SJSA1 (cell line): ENCODE data around the gene WHRN. TPM values are rescaled to one million over a fixed set of nuclear protein-coding genes. Genes with fewer than 3 reads are reported as not detected.

Experiments
- DNase-seq, 2 experiments: peaks; one replicate each; pipeline ENCODE4 v3.0.0-alpha.2; 2015 to 2020; ENCODE audit warnings: low spot score in 2 of 2, low read depth in 1 of 2
- H3K27ac ChIP-seq: fragments of 250-450 bp; sonication (Bioruptor Pico); 2 replicates; pipeline ENCODE4 v1.5.1; 2020; ENCODE audit warnings: mild to moderate bottlenecking, moderate library complexity
- H3K27me3 ChIP-seq: fragments of 250-450 bp; sonication (Bioruptor Pico); replicated peaks from 2 replicates; pipeline ENCODE4 v1.5.1; 2020; ENCODE audit warnings: mild to moderate bottlenecking, moderate library complexity
- H3K36me3 ChIP-seq: fragments of 250-450 bp; sonication (Bioruptor Pico); 2 replicates; pipeline ENCODE4 v1.5.1; 2020; ENCODE audit warnings: mild to moderate bottlenecking
- H3K4me1 ChIP-seq: fragments of 250-450 bp; sonication (Bioruptor Pico); replicated peaks from 2 replicates; pipeline ENCODE4 v1.6.1; 2021; ENCODE audit warnings: mild to moderate bottlenecking
- H3K4me3 ChIP-seq: fragments of 250-450 bp; sonication (Bioruptor Pico); 2 replicates; pipeline ENCODE4 v1.5.1; 2020; ENCODE audit warnings: mild to moderate bottlenecking
- H3K9me3 ChIP-seq: fragments of 250-450 bp; sonication (Bioruptor Pico); replicated peaks from 2 replicates; pipeline ENCODE4 v1.5.1; 2020; ENCODE audit warnings: mild to moderate bottlenecking
- total RNA-seq: library from RNA; depleted of rRNA; stranded (reverse); fragments of >200 nt; shearing (Covaris generic); gene quantifications from 2 replicates; pipeline ENCODE4 v1.2.3, GENCODE V29; 2014

Gene WHRN
- total RNA-seq, 1 experiment from 2014 or later: 1.4 TPM

DNA sequence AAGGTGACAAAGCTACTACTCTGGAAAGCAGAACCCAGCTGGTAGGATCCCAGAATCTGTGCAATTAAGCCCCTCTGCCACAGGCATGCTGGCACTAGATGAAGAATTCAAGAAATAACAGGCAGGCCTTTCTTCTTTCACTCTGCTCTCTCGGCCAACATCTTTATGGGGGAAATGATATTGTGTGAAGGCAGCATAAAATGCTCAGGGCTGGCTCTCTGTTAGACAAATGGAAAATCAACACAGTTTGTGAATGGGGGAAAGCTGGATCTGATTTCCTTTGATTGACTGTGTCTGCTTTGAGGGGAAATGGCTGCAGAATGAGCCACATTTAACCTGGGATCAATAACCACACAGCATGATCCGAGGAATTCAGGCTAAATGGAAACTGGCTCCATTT, 88.4 kb downstream of the WHRN start:
- no peak for DNase-seq
- no peak overlapping the region for H3K4me3 ChIP-seq
- H3K4me1 ChIP-seq: peaks cover 28% of the 10 kb centered on the region
- no peaks in the 10 kb centered on the region for H3K36me3 ChIP-seq
- peak overlapping the region; percentile 39 for H3K27ac ChIP-seq
- no peaks in the 10 kb centered on the region for H3K27me3 ChIP-seq
- H3K9me3 ChIP-seq: no peaks in the 10 kb centered on the region

DNA sequence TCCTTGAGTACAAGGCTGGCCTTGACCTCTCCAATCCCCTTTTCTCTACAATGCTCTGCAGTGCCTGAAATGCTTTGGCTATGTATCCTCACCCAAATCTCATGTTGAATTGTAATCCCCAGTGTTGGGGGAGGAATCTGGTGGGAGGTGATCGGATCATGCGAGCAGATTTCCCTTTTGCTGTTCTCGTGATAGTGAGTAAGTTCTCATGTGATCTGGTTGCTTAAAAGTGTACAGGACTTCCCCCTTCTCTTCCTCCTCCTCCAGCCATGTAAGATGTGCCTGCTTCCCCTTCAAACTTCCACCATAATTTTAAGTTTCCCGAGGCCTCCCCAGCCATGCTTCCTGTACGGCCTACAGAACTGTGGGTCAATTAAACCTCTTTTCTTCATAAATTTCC, 89.0 kb downstream of the WHRN start:
- Histone ChIP-seq H3K9me3 (no peaks in the 10 kb centered on the region), H3K36me3 (no peaks in the 10 kb centered on the region), H3K4me3 (no peak overlapping the region), H3K4me1 (peaks cover 28% of the 10 kb centered on the region), H3K27me3 (no peaks in the 10 kb centered on the region), H3K27ac (no peak overlapping the region)
- no peak for DNase-seq

DNA sequence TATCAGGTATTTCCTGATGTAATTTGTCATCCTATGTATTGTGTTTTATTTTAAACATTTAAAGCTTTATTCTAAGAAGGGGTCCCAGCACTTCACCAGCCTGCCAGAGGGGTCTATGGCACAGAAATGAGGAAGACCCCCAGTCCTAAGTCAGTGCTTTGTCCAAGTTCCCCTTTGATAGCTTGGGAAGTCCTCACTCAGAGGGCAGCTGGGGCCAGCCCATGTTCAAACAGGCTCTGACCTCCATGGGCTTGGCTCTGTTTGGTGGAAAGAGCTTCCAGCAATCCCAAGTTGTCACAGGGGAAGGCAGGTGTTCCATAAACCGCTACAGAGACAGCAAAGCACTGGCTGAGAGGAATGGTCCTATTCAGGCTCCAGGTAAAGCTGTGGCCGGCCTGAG, 90.9 kb downstream of the WHRN start:
- no peak overlapping the region for H3K4me3 ChIP-seq
- H3K9me3 ChIP-seq: no peaks in the 10 kb centered on the region
- H3K27me3 ChIP-seq: no peaks in the 10 kb centered on the region
- peaks cover 28% of the 10 kb centered on the region for H3K4me1 ChIP-seq
- no peak overlapping the region for H3K27ac ChIP-seq
- no peaks in the 10 kb centered on the region for H3K36me3 ChIP-seq
- no peak for DNase-seq

DNA sequence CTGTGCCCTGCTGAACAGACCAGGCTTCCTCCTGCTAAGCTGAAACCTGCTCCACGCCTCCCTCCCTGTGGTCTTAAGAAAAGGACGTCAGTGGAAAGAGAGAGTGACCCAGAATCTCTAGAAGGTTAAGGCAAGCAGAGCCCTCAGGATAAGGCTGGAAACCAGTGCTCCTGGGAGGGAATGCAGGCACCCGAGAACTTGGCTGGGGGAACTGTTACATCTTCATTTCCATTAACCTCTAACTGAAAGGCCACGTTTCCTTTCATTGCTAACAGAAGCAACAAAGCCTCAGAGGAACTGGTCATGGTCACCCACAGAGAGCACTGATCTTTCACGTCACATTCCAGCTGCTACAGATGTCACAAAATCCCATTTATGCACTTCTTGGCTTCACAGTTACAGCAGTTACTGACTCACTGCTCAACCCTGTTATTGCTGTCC, 91.4 kb downstream of the WHRN start:
- DNase-seq: peak in 1 of 2 experiments; percentile 10
- peaks cover 28% of the 10 kb centered on the region for H3K4me1 ChIP-seq
- no peak overlapping the region for H3K4me3 ChIP-seq
- no peaks in the 10 kb centered on the region for H3K36me3 ChIP-seq
- no peaks in the 10 kb centered on the region for H3K27me3 ChIP-seq
- no peak overlapping the region for H3K27ac ChIP-seq
- H3K9me3 ChIP-seq: no peaks in the 10 kb centered on the region

DNA sequence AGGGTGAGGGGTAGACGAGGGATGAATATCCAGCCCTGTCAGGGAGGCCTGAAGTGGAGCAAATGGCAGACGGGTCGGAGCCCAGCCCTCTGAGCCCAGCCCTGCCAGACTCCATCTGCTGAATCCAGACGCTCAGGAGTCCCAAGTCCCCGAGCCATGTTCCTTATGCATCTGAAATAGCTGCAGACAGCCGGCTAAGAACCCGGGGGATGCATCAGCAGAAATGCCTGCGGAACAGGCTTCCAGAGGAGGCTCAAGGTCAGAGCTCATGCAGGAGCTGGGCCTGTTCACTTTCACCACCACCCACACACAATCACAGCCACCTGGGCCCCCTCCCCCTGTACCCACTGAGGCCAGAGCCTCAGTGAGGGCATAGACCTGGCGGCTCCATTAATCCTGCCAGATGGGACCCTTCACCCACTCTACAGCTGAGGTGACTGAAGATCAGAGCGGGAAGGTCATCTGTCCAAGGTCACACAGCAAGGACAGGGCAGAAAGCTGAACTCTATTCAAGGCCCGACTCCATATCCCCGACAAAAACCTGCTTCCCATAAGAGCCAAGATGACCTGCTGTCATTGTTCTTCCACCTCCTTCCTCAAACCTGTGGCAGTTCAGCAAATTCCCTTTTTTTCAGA, 93.1 kb downstream of the WHRN start:
- no peaks in the 10 kb centered on the region for H3K9me3 ChIP-seq
- peaks cover 16% of the 10 kb centered on the region for H3K4me1 ChIP-seq
- H3K27me3 ChIP-seq: no peaks in the 10 kb centered on the region
- no peak for DNase-seq
- H3K4me3 ChIP-seq: no peak overlapping the region
- H3K36me3 ChIP-seq: no peaks in the 10 kb centered on the region
- no peak overlapping the region for H3K27ac ChIP-seq

DNA sequence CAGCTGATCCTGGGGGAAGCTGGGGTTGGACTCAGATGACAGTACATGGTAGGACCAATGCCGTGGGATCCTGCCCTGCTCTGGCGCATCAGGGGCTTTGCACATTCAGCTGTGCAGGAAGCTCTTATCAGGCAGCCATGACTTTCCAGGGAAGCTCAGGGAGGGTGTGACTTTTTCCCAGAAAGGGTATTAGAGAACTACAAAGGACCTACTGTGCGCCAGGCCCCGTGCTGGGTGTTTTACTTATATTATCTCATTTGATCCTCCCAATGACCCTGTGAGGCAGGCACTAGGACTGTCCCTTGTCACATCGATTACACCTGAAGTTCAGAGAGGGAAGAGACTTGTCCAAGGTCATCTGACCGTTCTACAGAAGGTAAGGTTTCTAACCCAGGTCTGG, 93.8 kb downstream of the WHRN start:
- Histone ChIP-seq H3K27me3 (no peaks in the 10 kb centered on the region), H3K4me1 (peaks cover 9% of the 10 kb centered on the region), H3K36me3 (no peaks in the 10 kb centered on the region), H3K4me3 (no peak overlapping the region), H3K9me3 (no peaks in the 10 kb centered on the region), H3K27ac (no peak overlapping the region)
- no peak for DNase-seq

DNA sequence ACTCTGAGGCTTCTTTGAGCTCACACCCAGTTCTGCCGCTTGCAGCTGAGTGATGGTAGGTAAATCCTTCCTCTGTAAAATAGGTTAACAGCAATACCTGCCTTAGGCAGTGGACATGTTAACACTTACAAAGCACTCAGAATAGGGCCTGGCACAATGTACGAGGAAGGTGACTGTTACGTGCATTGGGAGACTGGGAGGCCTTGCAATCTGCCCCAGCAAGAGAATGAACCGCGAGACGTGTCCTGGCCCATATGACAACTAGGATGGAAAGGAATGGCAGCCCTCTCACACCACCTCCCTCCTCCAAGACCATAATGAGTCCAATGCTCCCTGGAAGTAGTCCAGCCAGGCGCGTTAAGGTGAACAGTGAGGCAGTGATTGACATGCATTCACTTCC, 94.4 kb downstream of the WHRN start:
- H3K27ac ChIP-seq: no peak overlapping the region
- no peaks in the 10 kb centered on the region for H3K9me3 ChIP-seq
- no peak for DNase-seq
- no peaks in the 10 kb centered on the region for H3K27me3 ChIP-seq
- no peaks in the 10 kb centered on the region for H3K36me3 ChIP-seq
- no peak overlapping the region for H3K4me3 ChIP-seq
- peaks cover 9% of the 10 kb centered on the region for H3K4me1 ChIP-seq

DNA sequence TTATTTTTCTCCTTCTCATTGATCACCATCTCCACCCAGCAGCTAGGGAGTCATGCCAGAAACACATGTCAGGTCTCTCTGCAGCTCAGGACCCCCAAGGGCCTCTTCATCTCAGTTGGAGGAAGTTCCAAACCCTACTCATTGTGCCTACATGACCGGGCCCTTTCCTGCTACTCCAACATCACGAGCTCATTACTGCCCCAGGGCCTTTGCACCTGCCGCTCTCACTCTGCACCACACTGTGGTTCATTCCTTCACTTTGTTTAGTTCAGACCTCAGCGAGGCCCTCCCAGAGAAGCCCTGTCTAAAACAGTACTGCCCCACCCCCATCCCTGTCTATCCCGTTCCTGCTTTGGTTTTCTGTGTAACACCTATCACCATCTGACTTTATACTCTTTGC, 95.4 kb downstream of the WHRN start:
- peaks cover 9% of the 10 kb centered on the region for H3K4me1 ChIP-seq
- no peaks in the 10 kb centered on the region for H3K27me3 ChIP-seq
- H3K9me3 ChIP-seq: no peaks in the 10 kb centered on the region
- no peak overlapping the region for H3K27ac ChIP-seq
- DNase-seq: no peak
- H3K36me3 ChIP-seq: no peaks in the 10 kb centered on the region
- H3K4me3 ChIP-seq: no peak overlapping the region

DNA sequence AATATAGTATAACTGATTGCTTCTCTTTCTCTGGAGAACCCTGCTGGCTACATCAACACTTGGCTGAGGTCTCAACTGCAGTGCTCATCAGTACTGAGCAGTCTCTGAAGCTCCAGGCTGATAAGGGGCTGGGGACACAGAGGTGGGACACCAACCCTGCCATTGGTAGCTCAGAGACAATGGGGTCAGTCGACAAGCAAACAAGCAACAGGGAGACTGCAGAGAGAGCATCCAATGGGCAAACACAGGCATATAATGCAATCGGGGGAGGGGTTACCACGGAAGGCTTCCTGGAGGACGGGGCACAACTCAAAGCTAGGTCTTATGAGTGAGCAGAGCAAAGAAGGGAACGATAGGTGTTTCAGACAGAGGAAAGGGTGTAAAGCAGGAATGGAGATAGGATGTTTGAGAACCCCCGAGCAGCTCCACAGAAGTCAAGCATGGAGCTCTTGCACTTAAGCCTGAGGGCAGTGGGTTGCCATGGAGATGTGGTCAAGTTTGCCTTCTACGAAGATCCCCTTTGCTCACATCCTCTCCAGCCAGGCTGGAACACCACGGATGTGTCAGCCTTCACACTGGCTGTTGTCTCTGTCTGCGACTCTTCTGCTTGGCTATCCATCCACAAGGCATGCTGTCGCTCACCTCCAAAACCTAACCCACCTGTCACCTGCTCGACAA, 96.0 kb downstream of the WHRN start:
- peaks cover 8% of the 10 kb centered on the region for H3K4me1 ChIP-seq
- no peak overlapping the region for H3K27ac ChIP-seq
- no peak overlapping the region for H3K4me3 ChIP-seq
- no peak for DNase-seq
- no peaks in the 10 kb centered on the region for H3K9me3 ChIP-seq
- no peaks in the 10 kb centered on the region for H3K27me3 ChIP-seq
- no peaks in the 10 kb centered on the region for H3K36me3 ChIP-seq

DNA sequence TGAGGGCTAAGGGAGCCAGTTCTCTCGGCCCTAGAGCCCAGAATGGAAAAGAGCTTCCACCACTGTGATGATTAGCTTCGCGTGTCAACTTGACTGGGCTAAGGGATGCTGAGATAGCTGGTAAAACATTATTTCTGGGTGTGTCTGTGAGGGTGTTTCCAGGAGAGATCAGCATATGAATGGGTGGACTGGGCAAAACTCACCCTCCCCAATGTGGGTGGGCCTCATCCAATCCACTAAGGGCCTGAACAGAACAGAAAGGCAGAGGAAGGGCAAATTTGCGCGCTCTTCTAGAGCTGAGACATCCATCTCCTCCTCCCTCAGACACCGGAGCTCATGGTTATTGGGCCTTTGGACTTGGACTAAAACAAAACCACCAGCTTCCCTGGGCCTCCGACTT, 96.6 kb downstream of the WHRN start:
- Histone ChIP-seq H3K4me1 (peaks cover 2% of the 10 kb centered on the region), H3K27me3 (no peaks in the 10 kb centered on the region), H3K4me3 (no peak overlapping the region), H3K27ac (no peak overlapping the region), H3K36me3 (no peaks in the 10 kb centered on the region), H3K9me3 (no peaks in the 10 kb centered on the region)
- no peak for DNase-seq

DNA sequence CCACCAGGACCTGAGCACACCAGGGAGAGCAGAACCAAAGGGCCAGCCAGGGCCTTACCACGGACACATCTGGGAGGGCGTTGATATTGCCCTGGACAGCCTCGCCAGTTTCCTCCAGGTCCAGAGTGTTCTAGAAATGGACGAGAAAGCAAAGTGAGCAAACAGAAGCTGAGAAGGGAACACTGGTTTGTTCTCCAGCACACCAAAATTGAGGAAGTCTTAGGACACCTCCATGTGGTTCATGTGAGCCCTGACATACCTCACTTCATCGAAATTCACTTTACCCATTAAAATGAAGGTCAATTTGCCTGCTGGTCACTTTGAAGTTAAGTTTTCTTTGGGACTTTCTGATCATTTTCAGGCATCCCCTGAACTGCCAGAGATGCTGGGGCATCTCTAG, 97.4 kb downstream of the WHRN start:
- Histone ChIP-seq H3K27me3 (no peaks in the 10 kb centered on the region), H3K36me3 (no peaks in the 10 kb centered on the region), H3K4me1 (no peaks in the 10 kb centered on the region), H3K9me3 (no peaks in the 10 kb centered on the region), H3K27ac (no peak overlapping the region), H3K4me3 (no peak overlapping the region)
- no peak for DNase-seq

DNA sequence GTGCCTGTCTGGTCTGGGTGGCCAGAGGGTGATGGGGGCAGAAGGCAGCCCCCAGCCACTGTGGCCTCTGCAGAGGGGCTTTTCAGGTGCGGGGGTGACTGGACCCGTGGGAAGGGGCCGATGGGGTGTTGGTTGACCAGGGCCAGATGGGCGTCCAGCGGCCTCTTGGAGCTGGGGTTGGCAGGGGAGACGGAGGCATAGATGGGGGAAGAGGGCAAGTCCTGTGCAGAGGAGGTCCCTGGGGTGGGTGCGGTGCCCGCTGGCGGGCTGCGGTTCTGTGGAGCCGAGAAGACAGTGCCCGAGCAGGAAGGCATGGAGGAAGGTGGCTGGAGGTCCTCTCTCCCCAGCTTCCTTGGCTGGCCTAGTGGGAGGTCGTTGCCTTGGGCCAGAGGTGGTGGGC, 98.8 kb downstream of the WHRN start:
- Histone ChIP-seq H3K27me3 (no peaks in the 10 kb centered on the region), H3K4me1 (no peaks in the 10 kb centered on the region), H3K9me3 (no peaks in the 10 kb centered on the region), H3K4me3 (no peak overlapping the region), H3K27ac (no peak overlapping the region), H3K36me3 (no peaks in the 10 kb centered on the region)
- DNase-seq: no peak

DNA sequence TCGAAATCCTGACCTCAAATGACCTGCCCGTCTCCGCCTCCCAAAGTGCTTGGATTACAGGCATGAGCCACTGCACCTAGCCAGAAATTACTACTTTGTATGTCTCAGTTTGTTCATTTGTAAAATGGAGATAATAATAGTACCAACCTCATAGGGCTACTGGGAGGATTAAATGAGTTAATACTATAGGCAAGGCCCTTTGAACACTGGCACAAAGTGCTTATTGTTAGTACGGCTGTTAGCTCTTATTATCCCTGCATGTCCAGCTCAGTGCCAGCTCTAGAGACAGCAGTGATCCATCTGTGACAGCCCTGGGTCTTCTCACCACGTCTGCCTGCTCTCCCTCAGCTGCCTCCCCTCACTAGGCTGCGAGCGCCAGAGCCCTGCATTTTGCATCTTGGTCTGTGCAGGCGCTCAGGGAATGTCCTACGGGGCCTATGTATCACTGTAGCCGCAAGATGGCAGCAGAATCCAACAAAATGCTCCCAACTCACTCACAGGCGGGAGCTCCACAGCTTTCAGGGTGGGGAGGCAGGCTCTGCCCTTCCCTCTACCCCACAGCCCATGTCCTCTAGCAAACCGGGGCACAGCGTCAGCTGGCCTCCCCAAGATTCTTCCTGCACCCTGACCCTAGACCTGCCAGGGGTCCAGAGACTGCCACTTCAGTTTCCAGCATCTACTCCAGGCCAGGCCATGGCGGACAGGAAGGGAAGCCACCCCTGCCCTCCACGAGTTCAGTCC, 99.8 kb downstream of the WHRN start:
- no peaks in the 10 kb centered on the region for H3K9me3 ChIP-seq
- H3K4me1 ChIP-seq: no peaks in the 10 kb centered on the region
- H3K27ac ChIP-seq: no peak overlapping the region
- no peaks in the 10 kb centered on the region for H3K36me3 ChIP-seq
- H3K4me3 ChIP-seq: no peak overlapping the region
- DNase-seq: peak; percentile 57 to 72
- H3K27me3 ChIP-seq: no peaks in the 10 kb centered on the region

DNA sequence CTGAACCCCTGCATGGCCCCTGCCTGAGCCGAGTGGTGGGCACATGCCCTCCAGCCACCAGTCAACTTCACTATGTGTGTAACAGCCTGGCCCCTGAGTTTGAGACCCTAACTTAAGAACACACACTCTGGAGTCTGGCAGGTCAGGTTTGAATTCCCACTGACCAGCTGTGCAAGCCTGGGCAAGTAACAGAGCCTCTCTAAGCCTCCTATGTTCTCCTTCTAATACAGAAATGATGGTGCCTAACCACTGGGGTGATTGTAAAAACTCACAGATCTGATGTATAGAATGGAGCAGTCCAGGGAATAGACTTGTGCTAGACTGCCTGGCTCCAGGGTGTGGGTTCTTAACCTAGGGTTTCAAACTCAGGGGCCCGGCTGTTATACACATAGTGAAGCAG, 100.7 kb downstream of the WHRN start:
- no peaks in the 10 kb centered on the region for H3K36me3 ChIP-seq
- no peak overlapping the region for H3K4me3 ChIP-seq
- no peaks in the 10 kb centered on the region for H3K4me1 ChIP-seq
- no peak for DNase-seq
- no peaks in the 10 kb centered on the region for H3K27me3 ChIP-seq
- H3K27ac ChIP-seq: no peak overlapping the region
- no peaks in the 10 kb centered on the region for H3K9me3 ChIP-seq
